ENCODE results near the gene MYCBP.

DNA sequence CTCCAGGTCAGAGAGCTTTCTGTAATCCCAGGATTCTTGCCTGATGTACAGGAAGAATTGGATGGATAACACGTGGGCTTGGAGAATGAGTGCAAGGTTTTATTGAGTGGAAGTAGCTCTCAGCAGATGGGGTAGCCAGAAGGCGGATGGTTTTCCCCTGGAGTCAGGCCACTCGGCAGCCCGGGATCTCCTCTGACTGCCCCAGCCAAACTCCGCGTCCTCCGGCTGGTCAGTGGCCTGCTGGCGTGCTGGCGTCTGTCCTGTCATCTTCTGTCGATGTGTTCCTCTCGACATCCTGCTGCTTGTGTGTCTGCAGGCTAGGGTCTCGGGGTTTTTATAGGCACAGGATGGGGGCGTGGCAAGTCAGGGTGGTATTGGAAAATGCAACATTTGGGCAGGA, 35.7 kb upstream of the MYCBP start:
- TF ChIP-seq EZH2 (IDR thresholded peaks at IDR 0.05; ENCODE audit: insufficient read depth, poor library complexity, severe bottlenecking) (no peak), EZH2phosphoT487 (IDR thresholded peaks at IDR 0.05; ENCODE audit: insufficient read depth, low read depth) (no peak)
